ENCODE results near the gene AMD1.

AMD1 gene

DNA sequence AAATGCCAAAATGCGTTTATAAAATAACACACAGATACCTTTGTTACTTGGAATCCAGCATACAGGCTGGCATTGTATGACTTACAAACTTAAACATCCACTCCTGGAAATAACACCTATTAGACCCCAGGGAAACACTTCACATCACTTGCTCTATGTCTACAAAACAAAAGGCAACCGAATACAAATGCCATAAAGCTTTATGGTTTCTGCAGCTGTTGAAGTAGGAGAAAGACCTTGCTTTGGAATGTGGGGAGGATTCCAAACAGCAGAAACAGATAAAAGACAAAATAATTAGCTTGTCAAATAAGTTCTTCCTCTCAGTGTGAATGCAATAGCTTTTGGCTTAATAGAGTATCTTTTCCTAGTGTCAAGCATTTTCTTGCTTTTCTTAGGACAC, 9.8 kb upstream of the AMD1 start:
- Mint-ChIP-seq H3K4me1 (ENCODE audit: low read depth) (peaks cover 9% of the 10 kb centered on the region), H3K9me3 (ENCODE audit: low read depth) (no peaks in the 10 kb centered on the region), H3K36me3 (no peaks in the 10 kb centered on the region), H3K27me3 (no peaks in the 10 kb centered on the region), H3K4me3 (no peak overlapping the region), H3K27ac (no peak overlapping the region)

DNA sequence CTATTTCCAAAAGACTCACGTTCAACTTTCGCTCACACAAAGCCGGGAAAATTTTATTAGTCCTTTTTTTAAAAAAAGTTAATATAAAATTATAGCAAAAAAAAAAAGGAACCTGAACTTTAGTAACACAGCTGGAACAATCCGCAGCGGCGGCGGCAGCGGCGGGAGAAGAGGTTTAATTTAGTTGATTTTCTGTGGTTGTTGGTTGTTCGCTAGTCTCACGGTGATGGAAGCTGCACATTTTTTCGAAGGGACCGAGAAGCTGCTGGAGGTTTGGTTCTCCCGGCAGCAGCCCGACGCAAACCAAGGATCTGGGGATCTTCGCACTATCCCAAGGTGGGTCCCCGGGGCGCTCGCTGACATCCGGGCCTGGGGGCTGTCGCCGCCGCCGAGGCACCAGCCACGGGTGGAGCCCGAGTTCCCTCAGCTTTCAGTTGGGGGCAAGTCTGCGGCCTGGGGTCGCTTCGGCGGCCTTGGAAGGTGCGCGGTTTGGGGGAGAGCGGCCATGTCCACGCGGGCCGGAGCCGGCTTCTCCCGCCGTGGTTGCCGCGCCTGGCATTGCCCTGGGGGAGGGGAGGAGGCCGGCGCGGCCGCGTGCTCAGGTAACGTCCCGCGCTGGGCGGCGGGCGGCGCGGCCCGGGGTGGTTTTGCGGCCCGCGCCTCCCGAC, 429 bp downstream of the AMD1 start:
- H3K36me3 Mint-ChIP-seq: peaks cover 9% of the 10 kb centered on the region

DNA sequence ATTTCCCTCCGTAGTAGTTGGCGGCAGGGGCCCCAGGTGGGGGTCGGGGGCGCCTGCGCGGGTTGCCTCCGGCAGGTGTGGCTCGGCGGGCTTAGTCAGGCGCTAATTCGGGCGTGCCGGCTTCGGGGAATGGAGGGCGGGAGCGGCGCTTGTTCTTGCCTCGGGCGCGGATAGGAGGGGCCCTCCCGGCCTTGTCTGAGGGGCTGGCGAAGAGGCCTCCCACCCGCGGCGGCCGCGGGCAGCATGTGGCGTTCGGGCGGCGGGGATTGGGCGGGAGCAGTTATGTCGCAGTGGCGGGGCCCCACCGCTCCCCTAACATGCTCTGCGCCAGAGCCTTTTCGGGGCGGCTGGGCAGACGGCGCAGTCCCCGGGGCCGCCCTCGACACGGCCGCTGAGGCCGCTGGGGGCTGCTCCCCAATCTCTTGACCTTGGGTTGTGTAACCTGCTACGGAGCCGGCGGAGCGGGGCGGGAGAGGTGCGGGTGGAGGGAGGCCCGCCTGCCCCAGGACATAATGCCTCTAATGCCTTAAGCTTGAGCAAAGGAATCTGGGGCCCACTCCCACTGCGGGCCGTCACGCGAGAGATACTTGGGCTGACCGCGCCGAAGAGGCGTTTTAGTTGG, 1.1 kb downstream of the AMD1 start:
- Mint-ChIP-seq H3K9me3 (ENCODE audit: low read depth) (no peaks in the 10 kb centered on the region), H3K36me3 (peaks cover 13% of the 10 kb centered on the region), H3K4me1 (ENCODE audit: low read depth) (peaks cover 51% of the 10 kb centered on the region), H3K27ac (peak overlapping the region; percentile 95), H3K27me3 (no peaks in the 10 kb centered on the region), H3K4me3 (peak overlapping the region; percentile 98)

More for the DNA sequence above, 429 bp downstream of the AMD1 start:
- Mint-ChIP-seq H3K4me1 (ENCODE audit: low read depth) (peaks cover 44% of the 10 kb centered on the region), H3K27me3 (no peaks in the 10 kb centered on the region), H3K4me3 (peak overlapping the region; percentile 98), H3K9me3 (ENCODE audit: low read depth) (no peaks in the 10 kb centered on the region), H3K27ac (peak overlapping the region; percentile 99)

GRCh38 chr6:110876170-110876773, 1.7 kb downstream of the AMD1 start:
- H3K27me3 Mint-ChIP-seq: no peaks in the 10 kb centered on the region
- peaks cover 57% of the 10 kb centered on the region for H3K4me1 Mint-ChIP-seq (ENCODE audit: low read depth)
- peaks cover 13% of the 10 kb centered on the region for H3K36me3 Mint-ChIP-seq
- H3K4me3 Mint-ChIP-seq: peak overlapping the region; percentile 98
- H3K27ac Mint-ChIP-seq: peak overlapping the region; percentile 95
- no peaks in the 10 kb centered on the region for H3K9me3 Mint-ChIP-seq (ENCODE audit: low read depth)

GRCh38 chr6:110876806-110877564, 2.4 kb downstream of the AMD1 start:
- Mint-ChIP-seq H3K9me3 (ENCODE audit: low read depth) (no peaks in the 10 kb centered on the region), H3K4me1 (ENCODE audit: low read depth) (peaks cover 63% of the 10 kb centered on the region), H3K36me3 (peaks cover 13% of the 10 kb centered on the region), H3K4me3 (peak overlapping the region; percentile 98), H3K27ac (peak overlapping the region; percentile 95), H3K27me3 (no peaks in the 10 kb centered on the region)

- peaks cover 69% of the 10 kb centered on the region for H3K4me1 Mint-ChIP-seq (ENCODE audit: low read depth)
- peak overlapping the region; percentile 98 for H3K4me3 Mint-ChIP-seq
Observed at GRCh38 chr6:110877569-110877968, 3.0 kb downstream of the AMD1 start.

DNA sequence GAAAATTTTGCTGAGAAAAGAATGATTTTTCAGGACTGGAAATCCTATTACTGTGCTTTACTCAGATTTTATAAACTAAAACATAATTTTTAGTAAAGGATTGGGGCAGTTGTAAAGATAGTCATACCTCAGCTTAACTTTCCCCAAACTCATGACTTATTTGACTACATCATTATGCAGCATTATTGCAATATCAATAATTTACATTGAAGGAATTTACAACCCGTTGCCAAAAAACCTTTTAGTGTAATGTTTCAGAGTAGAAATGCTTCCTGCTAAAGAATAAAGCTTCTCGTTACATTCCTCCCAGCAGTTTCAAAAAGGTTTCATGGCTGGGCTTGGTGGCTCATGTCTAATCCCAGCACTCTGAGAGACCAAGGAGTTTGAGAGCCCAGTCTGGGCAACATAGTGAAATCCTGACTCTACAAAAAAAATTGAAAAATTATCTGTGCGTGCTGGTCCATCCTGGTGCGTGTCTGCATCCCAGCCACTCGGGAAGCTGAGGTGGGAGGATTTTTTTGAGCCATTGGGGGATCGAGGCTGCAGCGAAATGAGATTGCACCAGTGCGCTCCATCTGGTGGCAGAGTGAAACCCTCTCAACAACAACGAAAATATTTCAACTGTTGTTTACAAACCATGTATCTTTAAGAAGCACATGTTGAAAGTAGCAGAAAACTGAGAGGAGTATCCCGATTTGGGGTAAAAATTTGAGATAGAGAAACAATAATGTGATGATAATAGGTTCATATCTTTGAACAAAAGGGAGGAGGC, 4.4 kb downstream of the AMD1 start:
- H3K4me1 Mint-ChIP-seq (ENCODE audit: low read depth): peaks cover 73% of the 10 kb centered on the region

More at GRCh38 chr6:110877569-110877968, 3.0 kb downstream of the AMD1 start:
- Mint-ChIP-seq H3K27ac (peak overlapping the region; percentile 95), H3K9me3 (ENCODE audit: low read depth) (no peaks in the 10 kb centered on the region), H3K36me3 (peaks cover 13% of the 10 kb centered on the region), H3K27me3 (no peaks in the 10 kb centered on the region)

GRCh38 chr6:110880651-110881050, 6.1 kb downstream of the AMD1 start:
- Mint-ChIP-seq H3K4me3 (peak overlapping the region; percentile 98), H3K9me3 (ENCODE audit: low read depth) (no peaks in the 10 kb centered on the region), H3K4me1 (ENCODE audit: low read depth) (peaks cover 89% of the 10 kb centered on the region), H3K27ac (no peak overlapping the region), H3K27me3 (no peaks in the 10 kb centered on the region), H3K36me3 (peaks cover 13% of the 10 kb centered on the region)

More for the DNA sequence above, 4.4 kb downstream of the AMD1 start:
- no peaks in the 10 kb centered on the region for H3K27me3 Mint-ChIP-seq
- peaks cover 13% of the 10 kb centered on the region for H3K36me3 Mint-ChIP-seq
- H3K9me3 Mint-ChIP-seq (ENCODE audit: low read depth): no peaks in the 10 kb centered on the region
- peak overlapping the region; percentile 98 for H3K4me3 Mint-ChIP-seq
- peak overlapping the region; percentile 61 for H3K27ac Mint-ChIP-seq

DNA sequence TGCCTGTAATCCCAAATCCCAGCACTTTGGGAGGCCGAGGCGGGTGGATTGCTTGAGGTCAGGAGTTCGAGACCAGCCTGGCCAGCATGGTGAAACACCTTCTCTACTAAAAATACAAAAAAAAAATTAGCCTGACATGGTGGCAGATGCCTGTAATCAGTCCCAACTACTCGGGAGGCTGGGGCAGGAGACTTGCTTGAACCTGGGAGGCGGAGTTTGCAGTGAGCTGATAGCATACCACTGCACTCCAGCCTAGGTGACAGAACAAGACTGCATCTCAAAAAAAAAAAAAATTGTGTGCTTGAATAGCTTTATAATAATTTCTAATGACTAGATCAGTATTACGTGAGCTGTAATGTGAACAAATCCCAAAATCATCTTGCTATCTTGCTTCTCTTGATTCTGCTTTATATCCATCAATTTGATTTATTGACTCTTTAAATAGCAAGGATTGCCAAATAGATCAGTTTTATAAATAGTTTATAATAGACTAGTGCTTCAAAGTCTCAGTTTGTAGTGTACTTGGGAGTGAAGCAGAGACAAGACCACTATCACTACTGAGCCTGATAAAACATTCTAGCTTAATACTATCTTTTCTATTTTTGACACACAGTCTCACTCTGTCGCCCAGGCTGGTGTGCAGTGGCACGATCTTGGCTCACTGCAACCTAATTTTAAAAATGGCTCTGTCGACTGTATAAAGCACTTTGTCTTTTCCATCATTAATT, 7.1 kb downstream of the AMD1 start:
- H3K4me1 Mint-ChIP-seq (ENCODE audit: low read depth): peaks cover 93% of the 10 kb centered on the region
- peaks cover 8% of the 10 kb centered on the region for H3K36me3 Mint-ChIP-seq
- H3K27me3 Mint-ChIP-seq: no peaks in the 10 kb centered on the region
- H3K27ac Mint-ChIP-seq: peak overlapping the region; percentile 35
- no peaks in the 10 kb centered on the region for H3K9me3 Mint-ChIP-seq (ENCODE audit: low read depth)
- peak overlapping the region; percentile 59 for H3K4me3 Mint-ChIP-seq

DNA sequence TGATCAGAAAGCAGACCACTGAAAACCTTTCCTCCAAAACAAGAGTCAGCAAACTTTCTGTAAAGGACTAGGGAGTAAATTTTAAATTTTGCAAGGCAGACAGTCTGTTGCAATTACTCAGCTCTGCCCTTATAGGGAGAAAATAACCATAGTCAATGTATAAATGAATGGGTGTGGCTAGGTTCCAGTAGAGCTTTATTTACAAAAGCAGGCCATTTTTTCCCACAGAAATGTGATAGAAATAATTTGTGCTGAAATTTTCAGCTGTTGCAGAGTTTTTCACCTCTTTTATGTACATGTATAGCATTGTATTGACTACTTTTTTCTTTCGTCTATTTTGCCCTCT, 7.7 kb downstream of the AMD1 start:
- Mint-ChIP-seq H3K9me3 (ENCODE audit: low read depth) (no peaks in the 10 kb centered on the region), H3K27ac (peak overlapping the region; percentile 35), H3K4me1 (ENCODE audit: low read depth) (peaks cover 93% of the 10 kb centered on the region), H3K27me3 (no peaks in the 10 kb centered on the region), H3K4me3 (peak overlapping the region; percentile 59), H3K36me3 (peaks cover 7% of the 10 kb centered on the region)

DNA sequence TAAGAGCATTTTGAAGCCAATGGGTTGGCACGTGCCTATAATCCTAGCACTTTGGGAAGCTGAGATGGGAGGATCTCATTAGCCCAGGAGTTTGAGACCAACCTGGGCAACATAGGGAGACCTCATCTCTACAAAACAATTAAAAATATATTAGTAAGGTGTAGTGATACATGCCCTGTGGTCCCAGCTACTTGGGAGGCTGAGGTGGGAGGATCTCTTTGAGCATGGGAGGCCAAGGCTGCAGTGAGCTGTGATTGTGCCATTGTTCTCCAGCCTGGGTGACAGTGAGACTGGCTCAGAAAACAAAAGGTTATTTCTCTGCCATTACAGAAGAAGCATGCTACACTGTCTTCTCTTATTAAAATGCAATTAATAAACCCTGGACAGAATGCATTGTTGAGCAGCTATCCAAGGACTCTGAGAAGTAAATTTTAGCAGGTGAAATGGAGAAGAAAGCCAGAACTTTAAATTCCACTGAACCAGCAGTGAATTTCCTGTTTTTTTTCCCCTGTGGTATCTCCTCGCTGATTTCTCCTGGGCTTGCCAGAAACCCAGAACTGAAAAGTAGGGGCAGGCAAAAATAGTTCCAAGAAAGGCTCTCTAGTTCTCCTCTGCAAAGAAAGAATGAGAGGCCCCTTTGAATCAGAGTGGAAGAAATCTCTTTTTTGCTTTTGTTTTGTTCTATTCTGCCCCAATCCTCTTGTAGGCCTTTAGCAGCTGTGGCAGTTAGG, 8.4 kb downstream of the AMD1 start:
- Mint-ChIP-seq H3K9me3 (ENCODE audit: low read depth) (no peaks in the 10 kb centered on the region), H3K27me3 (no peaks in the 10 kb centered on the region), H3K4me3 (peak overlapping the region; percentile 59), H3K4me1 (ENCODE audit: low read depth) (peaks cover 92% of the 10 kb centered on the region), H3K27ac (peak overlapping the region; percentile 2), H3K36me3 (peaks cover 7% of the 10 kb centered on the region)

- no peaks in the 10 kb centered on the region for H3K27me3 Mint-ChIP-seq
- peak overlapping the region; percentile 14 for H3K4me3 Mint-ChIP-seq
- peak overlapping the region; percentile 46 for H3K27ac Mint-ChIP-seq
- H3K36me3 Mint-ChIP-seq: peaks cover 4% of the 10 kb centered on the region
- H3K4me1 Mint-ChIP-seq (ENCODE audit: low read depth): peaks cover 86% of the 10 kb centered on the region
- no peaks in the 10 kb centered on the region for H3K9me3 Mint-ChIP-seq (ENCODE audit: low read depth)
Observed at GRCh38 chr6:110884321-110884720, 9.7 kb downstream of the AMD1 start.

DNA sequence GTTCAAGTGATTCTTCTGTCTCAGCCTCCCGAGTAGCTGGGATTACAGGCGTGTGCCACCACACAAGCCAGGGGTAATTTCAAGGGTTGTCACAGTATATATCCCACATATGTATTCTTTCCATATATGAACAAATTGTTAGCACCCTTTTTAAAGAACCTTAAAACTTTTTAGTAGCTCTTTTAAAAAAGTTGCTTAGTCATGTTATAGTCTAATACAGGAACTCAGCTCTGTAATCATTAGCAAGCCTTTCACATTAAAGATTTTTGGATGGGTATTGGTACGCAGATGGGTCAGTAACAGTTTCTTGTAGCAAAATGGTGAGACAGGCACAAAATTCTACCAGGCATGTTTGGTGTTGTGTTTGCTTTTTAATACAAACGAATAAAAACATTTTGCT, 10.9 kb downstream of the AMD1 start:
- Mint-ChIP-seq H3K27ac (peak overlapping the region; percentile 75), H3K4me1 (ENCODE audit: low read depth) (peaks cover 78% of the 10 kb centered on the region), H3K4me3 (peak overlapping the region; percentile 42)

More for the DNA sequence above, 10.9 kb downstream of the AMD1 start:
- Mint-ChIP-seq H3K9me3 (ENCODE audit: low read depth) (no peaks in the 10 kb centered on the region), H3K27me3 (no peaks in the 10 kb centered on the region), H3K36me3 (no peaks in the 10 kb centered on the region)
